GM12801 (cell line): ENCODE data around the gene HELZ.

Experiments used
- TF ChIP-seq, protein P1 (sequence below): IDR thresholded peaks from one replicate; pipeline ENCODE4 v1.5.1; 2011; ENCODE audit warnings: control low read depth; ENCODE audit not compliant: insufficient read length; ENCODE audit errors: extremely low read depth

Gene HELZ

DNA sequence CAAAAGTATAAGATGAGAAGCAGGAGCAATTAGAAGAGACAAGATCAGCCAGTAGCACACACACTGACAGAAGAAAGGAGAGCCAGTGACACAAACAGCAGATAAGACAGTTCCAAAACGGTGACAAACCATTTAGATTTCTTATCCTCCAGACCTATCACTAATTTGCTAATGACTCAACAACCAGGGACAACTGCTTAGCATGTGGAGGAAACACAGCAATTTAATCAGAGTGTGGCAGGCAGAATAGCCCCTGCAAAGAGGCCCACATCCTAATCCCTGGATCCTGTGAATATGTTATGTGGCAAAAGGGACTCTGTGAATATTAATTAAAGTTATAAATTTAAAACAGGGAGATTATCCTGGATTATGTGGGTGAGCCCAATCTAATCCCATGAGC is 119.6 kb downstream of the HELZ start:
- TF ChIP-seq, protein P1, sequence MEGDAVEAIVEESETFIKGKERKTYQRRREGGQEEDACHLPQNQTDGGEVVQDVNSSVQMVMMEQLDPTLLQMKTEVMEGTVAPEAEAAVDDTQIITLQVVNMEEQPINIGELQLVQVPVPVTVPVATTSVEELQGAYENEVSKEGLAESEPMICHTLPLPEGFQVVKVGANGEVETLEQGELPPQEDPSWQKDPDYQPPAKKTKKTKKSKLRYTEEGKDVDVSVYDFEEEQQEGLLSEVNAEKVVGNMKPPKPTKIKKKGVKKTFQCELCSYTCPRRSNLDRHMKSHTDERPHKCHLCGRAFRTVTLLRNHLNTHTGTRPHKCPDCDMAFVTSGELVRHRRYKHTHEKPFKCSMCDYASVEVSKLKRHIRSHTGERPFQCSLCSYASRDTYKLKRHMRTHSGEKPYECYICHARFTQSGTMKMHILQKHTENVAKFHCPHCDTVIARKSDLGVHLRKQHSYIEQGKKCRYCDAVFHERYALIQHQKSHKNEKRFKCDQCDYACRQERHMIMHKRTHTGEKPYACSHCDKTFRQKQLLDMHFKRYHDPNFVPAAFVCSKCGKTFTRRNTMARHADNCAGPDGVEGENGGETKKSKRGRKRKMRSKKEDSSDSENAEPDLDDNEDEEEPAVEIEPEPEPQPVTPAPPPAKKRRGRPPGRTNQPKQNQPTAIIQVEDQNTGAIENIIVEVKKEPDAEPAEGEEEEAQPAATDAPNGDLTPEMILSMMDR: no peak

DNA sequence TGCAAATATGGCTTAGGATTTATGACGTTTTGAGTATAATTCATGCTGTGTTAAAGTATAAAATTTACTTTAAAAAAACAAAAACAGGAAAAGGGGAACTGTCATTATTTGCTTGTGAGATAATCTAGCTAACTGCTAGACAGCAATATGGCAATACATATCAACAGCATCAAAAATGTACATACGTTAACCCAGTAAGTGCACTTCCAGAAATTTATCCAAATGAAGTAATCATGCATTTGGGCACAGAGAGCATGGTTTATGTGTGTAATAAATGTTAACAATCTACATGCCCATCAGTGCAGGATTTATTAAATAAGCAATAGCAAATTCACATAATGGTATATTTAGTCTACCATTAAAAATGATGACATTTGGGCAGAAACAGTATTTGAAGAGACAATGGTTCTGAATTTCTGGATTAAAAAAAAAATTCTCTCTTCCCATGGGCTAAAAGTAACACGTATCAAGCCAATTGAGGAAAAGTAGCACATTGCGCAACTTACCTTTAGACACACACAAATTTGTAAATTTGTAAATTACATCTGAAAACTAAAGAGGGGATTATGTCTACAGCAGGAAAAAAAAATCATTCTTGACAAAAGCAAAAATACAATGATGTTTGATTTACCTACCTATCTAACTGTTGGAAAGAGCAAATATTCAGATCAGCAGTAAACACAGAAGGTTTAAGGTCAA is 120.4 kb downstream of the HELZ start:
- TF ChIP-seq, protein P1: no peak

DNA sequence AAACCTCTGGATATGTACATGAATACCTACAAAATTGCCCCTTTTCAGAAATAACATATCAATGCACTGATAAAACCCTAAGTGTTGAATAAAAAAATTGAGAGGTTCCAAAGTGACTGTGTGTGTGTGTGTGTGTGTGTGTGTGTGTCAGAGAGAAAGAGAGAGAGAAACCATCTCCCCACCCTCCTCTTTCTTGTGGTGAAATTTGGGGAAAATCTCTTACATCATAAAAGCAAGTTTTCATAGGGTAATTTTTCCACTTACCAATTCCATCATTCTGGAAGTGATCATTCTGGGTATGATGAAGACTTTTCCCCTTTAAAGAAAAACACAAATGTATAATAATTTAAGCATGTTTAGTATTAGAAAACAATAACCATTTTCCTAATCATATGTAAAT is 121.3 kb downstream of the HELZ start:
- TF ChIP-seq, protein P1: no peak

GRCh38 chr17:67121316-67121891 is 123.6 kb downstream of the HELZ start:
- TF ChIP-seq, protein P1: no peak

GRCh38 chr17:67119102-67119501 is 125.9 kb downstream of the HELZ start:
- TF ChIP-seq, protein P1: no peak

GRCh38 chr17:67116045-67116575 is 128.9 kb downstream of the HELZ start:
- TF ChIP-seq, protein P1: no peak

DNA sequence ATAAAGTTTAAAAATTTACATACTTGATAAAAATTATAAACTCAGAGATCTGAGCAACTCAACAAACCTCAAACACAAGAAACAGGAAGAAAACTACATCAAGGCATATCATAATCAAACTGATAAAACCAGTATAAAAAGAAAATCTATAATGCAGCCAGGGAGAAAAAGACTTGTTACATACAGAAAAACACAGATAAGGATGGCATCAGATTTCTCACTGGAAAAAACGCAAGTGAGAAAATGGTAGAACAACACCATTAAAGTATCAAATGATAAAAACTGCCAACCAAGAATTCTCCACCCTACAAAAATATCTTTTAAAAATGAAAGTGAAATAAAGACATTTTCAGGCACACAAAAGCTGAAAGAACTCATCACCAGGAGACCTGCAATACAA is 129.6 kb downstream of the HELZ start:
- TF ChIP-seq, protein P1: no peak
